Tibial artery (tissue), 4 donors: ENCODE data around the gene BAZ2B.

Experiments used
- DNase-seq, 2 donors: peaks; one replicate each; pipeline ENCODE4 v3.0.0-alpha.2; 2019
- H3K27ac ChIP-seq, 2 donors: fragments of 200-600 bp; sonication (generic) in 1 of 2; 1 replicate in 1 of 2; 2 replicates in 1 of 2; pipeline ENCODE4 v1.5.1; 2018 to 2019; ENCODE audit warnings: mild to moderate bottlenecking in 1 of 2
- H3K27me3 ChIP-seq, 2 donors: fragments of 200-600 bp; sonication (generic) in 1 of 2; one replicate each; pipeline versions ENCODE4 v1.5.1 to v1.6.0; 2016 to 2019
- H3K36me3 ChIP-seq, 3 donors: fragments of 200-600 bp; sonication (generic) in 2 of 3; one replicate each; pipeline ENCODE4 v1.5.1; 2016 to 2019; ENCODE audit warnings: mild to moderate bottlenecking in 2 of 3
- H3K4me1 ChIP-seq, 4 donors: fragments of 200-600 bp; sonication (generic) in 2 of 4; 1 replicate in 3 of 4; 2 replicates in 1 of 4; pipeline ENCODE4 v1.5.1; 2016 to 2019
- H3K4me3 ChIP-seq, 2 donors: fragments of 200-600 bp; sonication (generic) in 1 of 2; 1 replicate in 1 of 2; 2 replicates in 1 of 2; pipeline ENCODE4 v1.5.1; 2018 to 2019; ENCODE audit warnings: mild to moderate bottlenecking in 2 of 2
- H3K9me3 ChIP-seq, 3 donors: fragments of 200-600 bp; sonication (generic) in 1 of 3; one replicate each; pipeline ENCODE4 v1.5.1; 2016 to 2019
- intact Hi-C: fragments of 100-400 bp; cut with DNase I; formaldehyde crosslinking; loops from one replicate; pipeline ENCODE4 v1.15.0; 2023; ENCODE audit warnings: low total_unique reads
- TF ChIP-seq, protein P1 (sequence below), 2 experiments: fragments of 200-600 bp in 1 of 2; fragments of 450-650 bp in 1 of 2; IDR thresholded peaks; one replicate each; pipeline ENCODE4 v1.5.1; 2017 to 2019; ENCODE audit warnings: antibody characterized with exemption in 2 of 2, mild to moderate bottlenecking in 1 of 2, moderate library complexity in 1 of 2

BAZ2B gene

GRCh38 chr2:159468257-159468656 lies 148.1 kb downstream of the BAZ2B start:
- no peak overlapping the region for H3K4me3 ChIP-seq
- no peak overlapping the region for H3K27ac ChIP-seq
- no peaks in the 10 kb centered on the region for H3K9me3 ChIP-seq
- intact Hi-C loops = no loop called here
- H3K27me3 ChIP-seq = no peaks in the 10 kb centered on the region
- DNase-seq = no peak
- TF ChIP-seq, protein P1, sequence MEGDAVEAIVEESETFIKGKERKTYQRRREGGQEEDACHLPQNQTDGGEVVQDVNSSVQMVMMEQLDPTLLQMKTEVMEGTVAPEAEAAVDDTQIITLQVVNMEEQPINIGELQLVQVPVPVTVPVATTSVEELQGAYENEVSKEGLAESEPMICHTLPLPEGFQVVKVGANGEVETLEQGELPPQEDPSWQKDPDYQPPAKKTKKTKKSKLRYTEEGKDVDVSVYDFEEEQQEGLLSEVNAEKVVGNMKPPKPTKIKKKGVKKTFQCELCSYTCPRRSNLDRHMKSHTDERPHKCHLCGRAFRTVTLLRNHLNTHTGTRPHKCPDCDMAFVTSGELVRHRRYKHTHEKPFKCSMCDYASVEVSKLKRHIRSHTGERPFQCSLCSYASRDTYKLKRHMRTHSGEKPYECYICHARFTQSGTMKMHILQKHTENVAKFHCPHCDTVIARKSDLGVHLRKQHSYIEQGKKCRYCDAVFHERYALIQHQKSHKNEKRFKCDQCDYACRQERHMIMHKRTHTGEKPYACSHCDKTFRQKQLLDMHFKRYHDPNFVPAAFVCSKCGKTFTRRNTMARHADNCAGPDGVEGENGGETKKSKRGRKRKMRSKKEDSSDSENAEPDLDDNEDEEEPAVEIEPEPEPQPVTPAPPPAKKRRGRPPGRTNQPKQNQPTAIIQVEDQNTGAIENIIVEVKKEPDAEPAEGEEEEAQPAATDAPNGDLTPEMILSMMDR (IDR thresholded peaks at IDR 0.05) = no peak
- H3K4me1 ChIP-seq = no peaks in the 10 kb centered on the region
- H3K36me3 ChIP-seq = peaks cover 0 to 5% (median 0%) of the 10 kb centered on the region in 3 donors

DNA sequence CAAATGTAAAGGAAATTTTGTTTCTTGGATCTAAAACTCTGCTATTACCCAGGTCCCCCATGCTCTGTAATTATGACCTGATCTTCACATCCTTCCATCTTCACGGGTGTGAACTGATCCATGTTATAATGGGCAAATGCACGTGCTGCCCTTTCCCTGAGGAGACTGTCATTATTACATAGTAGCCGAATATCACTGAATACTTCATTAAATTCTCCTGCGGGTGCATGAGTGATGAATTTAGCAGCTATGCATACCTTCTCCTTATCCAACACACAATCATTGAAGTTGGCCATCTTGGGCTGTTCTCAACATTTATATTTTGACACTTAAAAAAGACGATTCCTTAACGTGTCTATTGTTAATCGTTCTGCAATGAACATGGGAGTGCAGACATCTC lies 153.4 kb downstream of the BAZ2B start:
- Histone ChIP-seq H3K9me3 (no peaks in the 10 kb centered on the region), H3K4me3 (no peak overlapping the region), H3K27ac (no peak overlapping the region), H3K4me1 (peaks cover 0 to 4% (median 1%) of the 10 kb centered on the region in 4 donors), H3K36me3 (no peaks in the 10 kb centered on the region), H3K27me3 (no peaks in the 10 kb centered on the region)
- no peak for DNase-seq
- intact Hi-C loops = no loop called here
- TF ChIP-seq, protein P1 (IDR thresholded peaks at IDR 0.05) = no peak

- TF ChIP-seq, protein P1 (IDR thresholded peaks at IDR 0.05) = no peak
- H3K9me3 ChIP-seq = no peaks in the 10 kb centered on the region
- intact Hi-C loops = no loop called here
- peaks cover 0 to 9% (median 4%) of the 10 kb centered on the region in 4 donors for H3K4me1 ChIP-seq
- H3K27me3 ChIP-seq = no peaks in the 10 kb centered on the region
- H3K36me3 ChIP-seq = no peaks in the 10 kb centered on the region
- DNase-seq = no peak
- no peak overlapping the region for H3K27ac ChIP-seq
- H3K4me3 ChIP-seq = no peak overlapping the region
Observed at GRCh38 chr2:159462201-159462785, 154.1 kb downstream of the BAZ2B start.

- H3K27me3 ChIP-seq = no peaks in the 10 kb centered on the region
- H3K36me3 ChIP-seq = no peaks in the 10 kb centered on the region
- H3K9me3 ChIP-seq = no peaks in the 10 kb centered on the region
- TF ChIP-seq, protein P1 (IDR thresholded peaks at IDR 0.05) = no peak
- peaks cover 0 to 21% (median 4%) of the 10 kb centered on the region in 4 donors for H3K4me1 ChIP-seq
- H3K27ac ChIP-seq = no peak overlapping the region
- no peak overlapping the region for H3K4me3 ChIP-seq
- no peak for DNase-seq
- intact Hi-C loops = no loop called here
Observed at GRCh38 chr2:159461076-159461475, 155.3 kb downstream of the BAZ2B start.

DNA sequence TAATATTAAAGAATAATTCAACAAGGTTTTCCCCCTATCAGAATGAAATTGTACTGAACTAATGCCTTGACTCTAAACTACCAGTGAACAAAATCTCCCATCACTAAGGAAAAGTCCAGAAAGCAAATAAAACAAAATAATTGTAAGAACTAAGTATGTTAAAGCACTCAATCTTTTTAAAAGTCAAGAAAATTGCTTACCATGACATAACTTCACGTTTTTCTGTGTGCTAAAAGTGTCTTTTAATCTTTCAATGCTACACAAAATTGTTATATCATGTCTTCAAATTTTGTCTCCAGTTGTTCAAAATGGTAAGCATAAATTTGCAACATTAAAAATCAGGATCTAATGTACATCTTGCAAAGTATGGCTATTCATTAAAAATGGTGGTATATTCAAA lies 156.1 kb downstream of the BAZ2B start:
- Histone ChIP-seq H3K9me3 (no peaks in the 10 kb centered on the region), H3K4me1 (peaks cover 0 to 29% (median 4%) of the 10 kb centered on the region in 4 donors), H3K27me3 (no peaks in the 10 kb centered on the region), H3K4me3 (no peak overlapping the region), H3K36me3 (no peaks in the 10 kb centered on the region), H3K27ac (no peak overlapping the region)
- TF ChIP-seq, protein P1 (IDR thresholded peaks at IDR 0.05) = no peak
- DNase-seq = no peak
- intact Hi-C loops = no loop called here

- Histone ChIP-seq H3K27ac (no peak overlapping the region), H3K36me3 (no peaks in the 10 kb centered on the region), H3K27me3 (no peaks in the 10 kb centered on the region), H3K4me1 (peaks cover 0 to 34% (median 4%) of the 10 kb centered on the region in 4 donors), H3K9me3 (no peaks in the 10 kb centered on the region), H3K4me3 (no peak overlapping the region)
- DNase-seq = no peak
- intact Hi-C loops = no loop called here
- TF ChIP-seq, protein P1 (IDR thresholded peaks at IDR 0.05) = no peak
Observed at GRCh38 chr2:159459279-159459678, 157.1 kb downstream of the BAZ2B start.
